WTC11 (cell line): Measurements from ENCODE around the gene SSR1. TPM values are rescaled to one million over a fixed set of nuclear protein-coding genes. Genes with fewer than 3 reads are reported as not detected.
"Not testable (repeated sequence)": the region's sequence is repeated elsewhere in the genome, so short reads cannot be mapped to it uniquely, and the experiment has no call there.

ENCODE experiments used
- ATAC-seq: fragments of 200-7000 bp; cut with Tn5 transposase; 2 replicates; pipeline ENCODE4 v1.10.0; 2021; ENCODE audit warnings: mild to moderate bottlenecking, moderate library complexity
- CTCF ChIA-PET: fragments of 300-600 bp; sonication (Branson Sonifier 250); formaldehyde crosslinking; loops from one replicate; lab custom pipeline; 2021; ENCODE audit warnings: antibody characterized with exemption; lab: Charles Lee
- POLR2A ChIA-PET: fragments of 350-600 bp; sonication (Branson Sonifier 250); formaldehyde crosslinking; loops from one replicate; lab custom pipeline; 2021; ENCODE audit warnings: antibody characterized with exemption; lab: Charles Lee
- DNase-seq: peaks from one replicate; pipeline ENCODE4 v3.0.0; 2021; ENCODE audit warnings: low spot score
- H3K27ac Mint-ChIP-seq: 2 replicates; pipeline ENCODE4 v1.8.0; 2021; ENCODE audit warnings: mixed read lengths
- H3K27me3 Mint-ChIP-seq: 2 replicates; pipeline ENCODE4 v1.8.0; 2021; ENCODE audit warnings: low read depth, mild to moderate bottlenecking, moderate library complexity, mixed read lengths
- H3K36me3 Mint-ChIP-seq: 2 replicates; pipeline ENCODE4 v1.8.0; 2021; ENCODE audit warnings: mixed read lengths
- H3K4me1 Mint-ChIP-seq: 2 replicates; pipeline ENCODE4 v1.8.0; 2022; ENCODE audit warnings: mixed read lengths
- H3K4me3 Mint-ChIP-seq: 2 replicates; pipeline ENCODE4 v1.8.0; 2021; ENCODE audit warnings: mild to moderate bottlenecking, moderate library complexity, mixed read lengths
- H3K9me3 Mint-ChIP-seq: 2 replicates; pipeline ENCODE4 v1.8.0; 2021; ENCODE audit warnings: mixed read lengths
- ERG ChIP-seq: fragments of 250-450 bp; sonication (Bioruptor Pico); IDR thresholded peaks from 2 replicates; pipeline ENCODE4 v1.8.0; 2021; ENCODE audit warnings: mild to moderate bottlenecking
- GTF2I ChIP-seq: fragments of 250-450 bp; sonication (Bioruptor Pico); conservative IDR thresholded peaks from 2 replicates; pipeline ENCODE4 v1.4.0; 2021; ENCODE audit warnings: mild to moderate bottlenecking
- MXD4 ChIP-seq: fragments of 250-450 bp; sonication (Bioruptor Pico); IDR thresholded peaks from 2 replicates; pipeline ENCODE4 v1.8.0; 2021; ENCODE audit warnings: mild to moderate bottlenecking, moderate library complexity, borderline replicate concordance
- NFE2L1 ChIP-seq: sonication (generic); formaldehyde crosslinking; IDR thresholded peaks from 2 replicates; pipeline ENCODE4 v1.8.1; 2023; ENCODE audit warnings: missing genetic modification reagents
- NFYB ChIP-seq: sonication (generic); formaldehyde crosslinking; conservative IDR thresholded peaks from 2 replicates; pipeline ENCODE4 v1.8.0; 2022; ENCODE audit warnings: low read depth, missing genetic modification reagents
- PRRX2 ChIP-seq: fragments of 250-450 bp; sonication (Bioruptor Pico); IDR thresholded peaks from 2 replicates; pipeline ENCODE4 v1.8.0; 2021; ENCODE audit warnings: mild to moderate bottlenecking
- RELA ChIP-seq: sonication (generic); formaldehyde crosslinking; IDR thresholded peaks from 2 replicates; pipeline ENCODE4 v1.8.1; 2022; ENCODE audit warnings: missing genetic modification reagents, mild to moderate bottlenecking, borderline replicate concordance
- USF2 ChIP-seq: sonication (generic); formaldehyde crosslinking; IDR thresholded peaks from 2 replicates; pipeline ENCODE4 v1.8.1; 2023; ENCODE audit warnings: mild to moderate bottlenecking, missing genetic modification reagents, moderate library complexity
- ZNF219 ChIP-seq: sonication (generic); formaldehyde crosslinking; IDR thresholded peaks from 2 replicates; pipeline ENCODE4 v1.8.0; 2023; ENCODE audit warnings: missing genetic modification reagents, mild to moderate bottlenecking, borderline replicate concordance
- ZNF281 ChIP-seq: sonication (generic); formaldehyde crosslinking; IDR thresholded peaks from 2 replicates; pipeline ENCODE4 v1.8.0; 2023; ENCODE audit warnings: mild to moderate bottlenecking, missing genetic modification reagents
- ZNF423 ChIP-seq: fragments of 250-450 bp; sonication (Bioruptor Pico); IDR thresholded peaks from 2 replicates; pipeline ENCODE4 v2.1.2; 2022; ENCODE audit warnings: mild to moderate bottlenecking, moderate library complexity
- ZNF512 ChIP-seq: sonication (generic); formaldehyde crosslinking; IDR thresholded peaks from 2 replicates; pipeline ENCODE4 v1.8.1; 2022; ENCODE audit warnings: missing genetic modification reagents, borderline replicate concordance
- total RNA-seq: library from RNA; stranded (reverse); gene quantifications from 3 replicates; pipeline ENCODE4 v1.2.3, GENCODE V29; 2021
- TF ChIP-seq, protein P1 (sequence below): sonication (generic); formaldehyde crosslinking; IDR thresholded peaks from 2 replicates; pipeline ENCODE4 v1.8.0; 2022; ENCODE audit warnings: mild to moderate bottlenecking, missing genetic modification reagents
- TF ChIP-seq, protein P2 (sequence below): sonication (generic); formaldehyde crosslinking; IDR thresholded peaks from 2 replicates; pipeline ENCODE4 v1.8.0; 2022; ENCODE audit warnings: mild to moderate bottlenecking, missing genetic modification reagents
- TF ChIP-seq, protein P3 (sequence below): fragments of 250-450 bp; sonication (Bioruptor Pico); conservative IDR thresholded peaks from 2 replicates; pipeline ENCODE4 v1.9.0; 2021; ENCODE audit warnings: mild to moderate bottlenecking

The SSR1 gene
- total RNA-seq, 1 experiment from 2014 or later: 96.7 TPM

DNA sequence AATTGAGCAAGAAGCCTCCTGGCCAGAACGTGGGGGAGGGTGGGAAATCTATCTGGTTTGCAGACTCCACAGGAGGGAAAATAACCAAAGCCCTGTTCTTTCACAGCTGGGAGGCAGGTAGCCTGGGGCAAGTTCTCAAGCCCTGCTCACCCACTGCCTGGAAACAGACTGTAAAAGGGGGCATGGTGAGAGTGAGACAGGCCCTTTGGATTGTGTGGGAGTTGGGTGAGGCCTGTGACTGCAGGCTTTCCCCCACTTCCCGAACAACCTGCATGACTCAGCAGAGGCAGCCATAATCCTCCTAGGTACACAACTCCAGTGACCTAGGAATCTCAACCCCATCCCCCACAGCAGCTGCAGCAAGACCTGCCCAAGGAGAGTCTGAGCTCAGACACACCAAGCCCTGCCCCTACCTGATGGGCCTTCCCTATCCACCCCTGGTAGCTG, 34.6 kb upstream of the SSR1 start:
- H3K9me3 Mint-ChIP-seq: peaks cover 12% of the 10 kb centered on the region
- ATAC-seq: peak; percentile 71
- H3K4me1 Mint-ChIP-seq: peaks cover 14% of the 10 kb centered on the region
- H3K27ac Mint-ChIP-seq: peak overlapping the region; percentile 47; the same call in 1 of the 2 replicates
- POLR2A ChIA-PET: interaction anchor here (1.3 kb wide), 2 partner anchors 11 to 42 kb away, joined by 3 to 4 read pairs; partner anchors contain the start of genes CAGE1 and RIOK1
- TF ChIP-seq ZNF281 (peak; percentile 34; the same call in 1 of the 2 replicates), ZNF423 (peak; percentile 59; the same call in 1 of the 2 replicates), NFE2L1 (CRISPR knock-in tag) (peak; percentile 97), ERG (CRISPR knock-in tag) (0 out of 2 replicates have a peak, but pooled peaks have one; percentile 57)
- TF ChIP-seq, protein P1, sequence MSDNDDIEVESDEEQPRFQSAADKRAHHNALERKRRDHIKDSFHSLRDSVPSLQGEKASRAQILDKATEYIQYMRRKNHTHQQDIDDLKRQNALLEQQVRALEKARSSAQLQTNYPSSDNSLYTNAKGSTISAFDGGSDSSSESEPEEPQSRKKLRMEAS: peak; percentile 31; the same call in 1 of the 2 replicates
- not testable (repeated sequence) for H3K27me3 Mint-ChIP-seq, H3K36me3 Mint-ChIP-seq, H3K4me3 Mint-ChIP-seq
- CTCF ChIA-PET: interaction anchor here (0.8 to 0.9 kb wide), 2 partner anchors 8 kb away, joined by 5 read pairs; no protein-coding TSS in a partner anchor
- DNase-seq: peak; percentile 26

DNA sequence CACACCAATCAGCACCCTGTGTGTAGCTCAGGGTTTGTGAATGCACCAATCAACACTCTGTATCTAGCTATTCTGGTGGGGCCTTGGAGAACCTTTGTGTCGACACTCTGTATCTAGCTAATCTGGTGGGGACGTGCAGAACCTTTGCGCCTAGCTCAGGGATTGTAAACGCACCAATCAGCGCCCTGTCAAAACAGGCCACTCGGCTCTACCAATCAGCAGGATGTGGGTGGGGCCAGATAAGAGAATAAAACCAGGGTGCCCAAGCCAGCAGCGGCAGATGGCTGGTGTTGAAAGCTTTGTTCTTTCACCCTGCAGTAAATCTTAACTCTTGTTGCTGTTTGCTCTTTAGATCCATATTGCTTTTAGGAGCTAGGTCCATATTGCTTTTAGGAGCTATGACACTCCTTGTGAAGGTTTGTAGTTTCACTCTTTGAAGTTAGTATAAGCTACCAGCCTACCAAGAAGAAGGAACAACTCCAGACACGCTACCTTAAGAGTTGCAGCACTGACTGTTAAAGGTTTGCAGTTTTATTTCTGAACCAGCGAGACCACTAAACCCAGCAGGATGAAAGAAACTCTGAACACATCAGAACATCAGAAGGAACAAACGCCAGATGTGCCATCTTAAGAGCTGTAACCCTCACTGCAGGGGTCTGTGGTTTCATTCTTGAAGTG, 31.9 kb upstream of the SSR1 start:
- not testable (repeated sequence) for H3K27ac Mint-ChIP-seq, H3K27me3 Mint-ChIP-seq, DNase-seq, H3K4me3 Mint-ChIP-seq, ATAC-seq, H3K36me3 Mint-ChIP-seq
- POLR2A ChIA-PET: interaction anchor here (1.3 kb wide), 1 partner anchor 32 kb away, joined by 3 read pairs; the partner anchor contains the start of gene SSR1
- H3K9me3 Mint-ChIP-seq: peaks cover 12% of the 10 kb centered on the region
- CTCF ChIA-PET: interaction anchor here (1.0 kb wide), 1 partner anchor 45 kb away, joined by 3 read pairs; the partner anchor contains the start of genes CAGE1 and RIOK1
- TF ChIP-seq NFYB (CRISPR knock-in tag): peak; percentile 53
- H3K4me1 Mint-ChIP-seq: peaks cover 14% of the 10 kb centered on the region

DNA sequence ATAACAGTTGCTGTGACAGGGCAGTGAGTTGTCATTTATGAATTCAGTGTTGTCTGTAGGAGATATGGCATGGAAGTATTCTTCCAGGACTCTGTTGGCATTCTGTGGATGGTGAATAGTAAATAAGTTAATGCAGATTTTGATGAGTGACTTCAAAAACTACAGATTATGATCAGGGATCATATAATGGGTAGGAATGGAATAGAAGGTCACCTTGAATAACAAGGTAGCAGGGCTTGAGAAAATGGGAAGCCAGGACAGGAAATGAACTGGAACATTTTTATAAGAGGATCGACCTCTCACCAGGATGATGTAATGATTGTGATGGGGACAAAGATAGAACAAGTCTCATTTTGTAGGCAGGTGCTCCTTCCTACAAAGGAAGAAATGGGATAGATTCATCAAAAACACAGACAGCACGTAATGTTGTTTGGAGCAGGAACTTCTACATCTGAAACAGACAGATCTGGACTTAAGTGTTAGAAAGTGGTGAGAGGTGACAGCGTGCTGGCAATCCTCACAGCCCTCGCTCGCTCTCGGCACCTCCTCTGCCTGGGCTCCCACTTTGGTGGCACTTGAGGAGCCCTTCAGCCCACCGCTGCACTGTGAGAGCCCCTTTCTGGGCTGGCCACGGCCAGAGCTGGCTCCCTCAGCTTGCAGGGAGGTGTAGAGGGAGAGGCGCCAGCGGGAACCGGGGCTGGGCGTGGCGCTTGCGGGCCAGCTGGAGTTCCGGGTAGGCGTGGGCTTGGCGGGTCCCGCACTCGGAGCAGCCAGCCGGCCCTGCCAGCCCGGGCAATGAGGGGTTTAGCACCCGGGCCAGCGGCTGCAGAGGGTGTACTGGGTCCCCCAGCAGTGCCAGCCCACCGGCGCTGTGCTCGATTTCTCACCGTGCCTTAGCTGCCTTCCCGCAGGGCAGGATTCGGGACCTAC, 30.8 kb upstream of the SSR1 start:
- Mint-ChIP-seq H3K27me3 (no peaks in the 10 kb centered on the region), H3K36me3 (0 out of 2 replicates have a peak, but pooled peaks cover 5% of the 10 kb centered on the region), H3K4me1 (peaks cover 16% of the 10 kb centered on the region), H3K4me3 (no peak overlapping the region), H3K27ac (no peak overlapping the region), H3K9me3 (peaks cover 9% of the 10 kb centered on the region)
- ChIA-PET POLR2A (no interaction called here), CTCF (no interaction called here)
- no peak for ATAC-seq
- no peak for DNase-seq
- no peak for TF ChIP-seq MXD4 (CRISPR knock-in tag)
- TF ChIP-seq, protein P2, sequence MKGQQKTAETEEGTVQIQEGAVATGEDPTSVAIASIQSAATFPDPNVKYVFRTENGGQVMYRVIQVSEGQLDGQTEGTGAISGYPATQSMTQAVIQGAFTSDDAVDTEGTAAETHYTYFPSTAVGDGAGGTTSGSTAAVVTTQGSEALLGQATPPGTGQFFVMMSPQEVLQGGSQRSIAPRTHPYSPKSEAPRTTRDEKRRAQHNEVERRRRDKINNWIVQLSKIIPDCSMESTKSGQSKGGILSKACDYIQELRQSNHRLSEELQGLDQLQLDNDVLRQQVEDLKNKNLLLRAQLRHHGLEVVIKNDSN: no peak
- TF ChIP-seq, protein P3, sequence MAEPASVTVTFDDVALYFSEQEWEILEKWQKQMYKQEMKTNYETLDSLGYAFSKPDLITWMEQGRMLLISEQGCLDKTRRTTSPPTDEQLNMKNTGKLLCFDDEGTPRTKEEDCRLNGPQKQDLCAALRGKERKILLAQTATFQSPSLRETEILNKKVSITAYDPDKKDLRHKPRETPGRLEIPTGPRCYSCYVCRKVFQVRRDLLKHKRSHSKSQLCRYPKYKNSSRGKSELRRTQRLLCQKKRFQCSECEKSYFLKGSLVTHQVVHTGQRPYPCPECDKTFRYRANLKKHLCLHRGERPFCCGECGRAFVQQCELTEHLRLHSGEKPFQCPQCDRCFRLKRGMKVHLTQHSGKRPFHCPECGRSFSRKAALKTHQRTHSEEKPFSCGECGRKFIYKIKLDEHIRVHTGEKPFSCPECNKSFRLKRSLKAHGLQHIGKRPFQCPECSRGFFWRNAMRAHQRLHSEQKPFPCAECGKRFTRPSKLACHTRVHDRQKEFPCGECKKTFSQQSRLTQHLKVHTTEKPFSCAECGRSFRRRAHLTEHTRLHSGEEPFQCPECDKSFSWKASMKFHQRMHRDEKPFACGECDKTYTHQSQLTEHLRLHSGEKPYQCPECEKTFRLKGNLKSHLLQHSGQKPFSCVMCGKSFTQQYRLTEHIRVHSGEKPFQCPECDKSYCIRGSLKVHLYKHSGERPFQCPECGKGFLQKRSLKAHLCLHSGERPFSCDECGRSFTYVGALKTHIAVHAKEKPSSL (CRISPR knock-in tag): no peak
- no peak for TF ChIP-seq PRRX2
- no peak for TF ChIP-seq RELA (CRISPR knock-in tag)
- no peak for TF ChIP-seq ZNF512
- TF ChIP-seq USF2: no peak
- no peak for TF ChIP-seq ZNF219 (CRISPR knock-in tag)
- TF ChIP-seq GTF2I (CRISPR knock-in tag): no peak
